Transverse colon (tissue), 4 donors: ENCODE results near the gene TARS3.

Source experiments
- EP300 ChIP-seq: sonication (generic); formaldehyde crosslinking; IDR thresholded peaks from one replicate; pipeline ENCODE4 v1.6.1; 2017; ENCODE audit warnings: antibody characterized with exemption, low read depth
- POLR2A ChIP-seq: fragments of 450-650 bp; IDR thresholded peaks from one replicate; pipeline ENCODE4 v1.6.1; 2016; ENCODE audit warnings: antibody characterized with exemption, mild to moderate bottlenecking, moderate library complexity
- POLR2AphosphoS5 ChIP-seq, 3 donors: sonication (generic); formaldehyde crosslinking; IDR thresholded peaks; one replicate each; pipeline ENCODE4 v1.6.1; 2016; ENCODE audit warnings: antibody characterized with exemption in 3 of 3
- TF ChIP-seq, protein P1 (sequence below), 5 experiments: fragments of 200-600 bp in 3 of 5; fragments of 450-650 bp in 2 of 5; sonication (generic) in 3 of 5; IDR thresholded peaks; 1 replicate in 2 of 5; 2 replicates in 3 of 5; pipeline ENCODE4 v1.5.1; 2016 to 2017; ENCODE audit warnings: antibody characterized with exemption in 5 of 5, inconsistent platforms in 3 of 5, mild to moderate bottlenecking in 2 of 5, moderate library complexity in 1 of 5

DNA sequence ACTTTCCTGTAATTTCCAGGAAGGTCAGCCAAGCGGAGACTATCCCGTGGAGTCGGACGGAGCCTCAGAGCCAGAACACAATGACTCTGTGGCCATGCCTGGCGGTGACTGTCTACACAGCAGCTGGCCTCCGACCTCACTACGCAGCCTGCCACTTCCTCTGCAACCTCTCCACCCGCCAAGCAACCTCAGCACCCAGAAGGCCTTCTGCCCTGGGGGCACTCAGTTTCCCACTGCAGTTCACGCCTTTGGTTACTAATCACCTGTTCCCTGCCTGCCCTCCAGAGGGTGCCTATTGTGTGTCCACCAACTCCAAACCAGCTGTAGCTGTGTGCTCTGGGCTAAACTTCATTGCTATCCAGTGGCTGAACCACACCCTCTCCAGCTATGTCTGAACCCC lies 116.1 kb downstream of the TARS3 start:
- TF ChIP-seq, protein P1, sequence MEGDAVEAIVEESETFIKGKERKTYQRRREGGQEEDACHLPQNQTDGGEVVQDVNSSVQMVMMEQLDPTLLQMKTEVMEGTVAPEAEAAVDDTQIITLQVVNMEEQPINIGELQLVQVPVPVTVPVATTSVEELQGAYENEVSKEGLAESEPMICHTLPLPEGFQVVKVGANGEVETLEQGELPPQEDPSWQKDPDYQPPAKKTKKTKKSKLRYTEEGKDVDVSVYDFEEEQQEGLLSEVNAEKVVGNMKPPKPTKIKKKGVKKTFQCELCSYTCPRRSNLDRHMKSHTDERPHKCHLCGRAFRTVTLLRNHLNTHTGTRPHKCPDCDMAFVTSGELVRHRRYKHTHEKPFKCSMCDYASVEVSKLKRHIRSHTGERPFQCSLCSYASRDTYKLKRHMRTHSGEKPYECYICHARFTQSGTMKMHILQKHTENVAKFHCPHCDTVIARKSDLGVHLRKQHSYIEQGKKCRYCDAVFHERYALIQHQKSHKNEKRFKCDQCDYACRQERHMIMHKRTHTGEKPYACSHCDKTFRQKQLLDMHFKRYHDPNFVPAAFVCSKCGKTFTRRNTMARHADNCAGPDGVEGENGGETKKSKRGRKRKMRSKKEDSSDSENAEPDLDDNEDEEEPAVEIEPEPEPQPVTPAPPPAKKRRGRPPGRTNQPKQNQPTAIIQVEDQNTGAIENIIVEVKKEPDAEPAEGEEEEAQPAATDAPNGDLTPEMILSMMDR (IDR thresholded peaks at IDR 0.05), result no peak
- TF ChIP-seq POLR2A, result no peak
- TF ChIP-seq EP300, result no peak
- no peak for TF ChIP-seq POLR2AphosphoS5 (IDR thresholded peaks at IDR 0.05)
